OCI-M1 (cell line): Measurements from ENCODE around the gene CAMP.
"Not testable (repeated sequence)": the region's sequence is repeated elsewhere in the genome, so short reads cannot be mapped to it uniquely, and the experiment has no call there.

ENCODE experiments used
- DNase-seq: peaks from one replicate; lab custom pipeline; 2025; lab: John Stamatoyannopoulos, UW

CAMP gene

GRCh38 chr3:48222616-48223513 is at the start of gene CAMP:
CAMP (plus strand) TSS chr3:48223495; CDS start chr3:48223512, 17 bp downstream.
- DNase-seq: peak; percentile 96

GRCh38 chr3:48178072-48178471 is 45.2 kb upstream of the CAMP start:
- no peak for DNase-seq

- no peak for DNase-seq
These were observed 43.3 kb upstream of the CAMP start for GRCh38 chr3:48180021-48180420.

- DNase-seq: no peak
These were observed 42.6 kb upstream of the CAMP start for GRCh38 chr3:48180531-48181253.

DNA sequence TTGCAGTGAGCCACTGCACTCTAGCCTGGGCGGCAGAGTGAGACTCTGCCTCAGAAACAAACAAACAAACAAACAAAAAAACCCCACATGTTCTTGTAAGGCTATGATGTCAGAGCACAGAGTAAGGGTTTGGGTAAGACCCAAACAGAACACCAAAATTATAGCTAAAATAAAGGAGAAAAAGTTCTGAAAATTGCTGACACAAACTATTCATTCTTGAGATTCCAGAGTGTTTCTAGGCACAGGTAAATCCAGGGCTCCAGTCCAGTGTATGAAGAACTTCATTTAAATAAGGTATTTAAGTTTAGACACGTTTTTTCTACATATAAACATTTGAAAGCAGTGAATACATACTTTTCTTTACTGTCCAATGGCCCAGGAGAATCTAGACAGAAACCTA is 39.0 kb upstream of the CAMP start:
- DNase-seq: no peak

- DNase-seq: no peak
These were observed 38.2 kb upstream of the CAMP start for GRCh38 chr3:48185129-48185528.

GRCh38 chr3:48186631-48187300 is 36.5 kb upstream of the CAMP start:
- peak; percentile 35 for DNase-seq

DNA sequence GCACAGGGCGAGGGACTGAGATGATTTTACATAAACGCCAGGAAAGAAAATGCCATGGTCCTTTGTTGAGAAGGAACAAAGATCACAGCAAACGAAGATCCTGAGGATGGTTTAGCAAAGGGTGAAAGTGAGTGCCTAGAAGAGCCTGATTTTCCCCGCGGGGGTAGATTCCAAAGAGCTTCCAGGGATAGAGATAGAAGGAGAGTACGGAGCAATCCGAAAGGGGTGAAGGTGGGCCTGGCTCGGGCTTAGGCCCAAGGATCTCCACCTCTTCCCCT is 36.1 kb upstream of the CAMP start:
- no peak for DNase-seq

GRCh38 chr3:48187579-48188265 is 35.6 kb upstream of the CAMP start:
- DNase-seq: peak; percentile 89

DNA sequence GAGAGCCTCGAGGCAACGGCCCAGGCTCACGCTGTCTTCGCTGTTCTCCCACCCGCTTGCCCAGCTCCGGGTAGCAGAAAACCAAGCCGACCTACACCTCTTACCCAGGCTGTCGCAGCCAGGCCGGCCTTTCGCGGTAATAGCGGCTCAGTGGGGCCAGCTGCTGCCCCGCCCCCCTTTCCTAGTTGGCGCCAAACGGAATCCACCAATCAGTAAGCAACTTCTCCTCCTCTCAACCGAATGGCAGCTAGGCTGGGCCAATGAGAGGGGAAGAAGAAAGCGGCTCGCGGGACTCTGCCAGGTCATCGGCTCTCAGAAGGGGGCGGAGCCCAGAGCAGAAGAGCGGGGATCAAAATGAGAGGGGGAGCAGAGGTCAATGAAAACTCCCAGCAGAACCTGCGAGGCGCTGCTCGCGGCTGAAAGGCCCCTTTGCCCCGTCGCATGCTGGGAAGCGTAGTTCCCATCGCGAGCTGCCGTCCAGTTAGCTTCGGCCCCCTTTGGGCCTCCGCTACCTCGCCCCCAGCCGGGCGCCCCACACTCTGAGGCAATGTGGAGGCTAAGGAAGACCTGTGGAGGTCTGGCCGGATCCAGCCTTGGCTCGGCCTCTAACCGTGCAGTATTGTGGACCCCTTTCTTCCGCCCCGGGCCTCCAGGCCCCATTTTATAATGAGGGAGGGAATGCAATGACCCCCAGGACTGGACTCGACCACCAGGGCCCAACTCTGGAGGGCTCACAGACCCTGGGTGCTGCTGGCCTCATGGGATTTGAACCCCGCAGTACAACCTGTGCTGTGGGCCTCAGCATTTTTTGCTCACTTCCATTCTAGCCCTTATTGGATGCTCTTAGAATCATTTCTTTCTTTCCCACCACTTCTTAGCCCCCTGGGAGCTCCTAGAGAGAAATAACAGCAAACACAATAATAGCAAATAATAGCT is 34.8 kb upstream of the CAMP start, which contains the start of gene CDC25A:
Gene CDC25A (minus strand): TSS at position 152 of the 936 bp plus-strand sequence. CDS start 470 bp downstream, outside the sequence.
- DNase-seq: peak; percentile 99

DNA sequence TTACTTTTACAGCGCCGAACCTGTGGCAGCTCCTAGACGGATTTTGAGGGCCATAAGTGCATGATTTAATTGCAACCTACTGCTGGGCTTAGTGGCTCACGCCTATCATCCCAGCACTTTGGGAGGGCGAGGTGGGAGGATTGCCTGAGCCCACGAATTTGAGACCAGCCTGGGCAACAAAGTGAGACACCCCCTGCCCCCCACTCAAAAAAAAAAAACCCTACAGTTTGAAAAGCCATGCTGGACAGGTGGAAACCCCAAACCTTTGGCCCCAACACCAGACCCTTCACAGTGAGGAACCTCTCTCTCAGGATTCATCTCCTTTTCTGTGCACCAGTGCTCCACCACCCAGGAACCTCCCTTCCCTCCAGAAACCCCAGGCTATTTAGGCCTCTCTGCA is 34.0 kb upstream of the CAMP start:
- no peak for DNase-seq

DNA sequence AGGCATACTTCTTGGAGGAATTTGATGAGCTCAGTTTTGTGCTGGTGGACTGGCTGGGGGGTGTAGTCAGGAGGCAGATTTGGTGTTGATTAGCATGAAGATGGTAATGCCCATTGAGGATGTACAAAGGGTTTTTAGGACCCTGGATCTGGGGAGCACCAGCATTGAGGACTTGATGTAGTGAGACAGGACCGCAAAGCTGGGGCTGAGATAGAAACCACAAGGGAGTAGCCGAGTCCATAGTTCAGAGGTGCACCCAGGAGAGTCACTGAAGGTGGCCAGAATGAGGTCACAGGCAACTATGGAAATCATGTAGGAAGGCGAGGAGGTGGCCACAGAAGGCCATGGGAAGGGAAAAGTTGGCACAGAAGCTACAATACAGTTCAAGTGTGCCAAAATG is 32.4 kb upstream of the CAMP start:
- DNase-seq: no peak

- peak; percentile 77 for DNase-seq
These were observed 28.7 kb upstream of the CAMP start for GRCh38 chr3:48194446-48195071.

- no peak for DNase-seq
These were observed 26.7 kb upstream of the CAMP start for GRCh38 chr3:48196611-48197010.

DNA sequence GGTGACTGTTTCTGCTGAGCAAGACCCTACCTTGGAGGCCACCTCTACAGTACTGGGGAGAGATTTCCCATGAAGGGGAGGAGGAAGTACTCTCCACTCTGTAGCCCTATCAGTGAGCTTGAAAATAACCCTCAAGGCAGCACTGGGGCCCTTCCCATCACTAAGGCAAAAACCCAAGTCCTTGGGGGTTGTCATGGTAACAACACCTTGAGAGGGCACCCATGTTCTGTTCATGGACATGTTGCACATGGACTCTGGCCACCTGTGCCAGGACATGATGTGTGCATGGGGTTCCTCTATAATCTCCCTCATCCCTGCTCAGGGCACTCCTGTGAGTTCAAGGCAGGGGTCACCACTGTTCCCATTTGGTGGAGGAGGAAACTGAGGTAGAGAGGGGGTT is 24.2 kb upstream of the CAMP start:
- no peak for DNase-seq

DNA sequence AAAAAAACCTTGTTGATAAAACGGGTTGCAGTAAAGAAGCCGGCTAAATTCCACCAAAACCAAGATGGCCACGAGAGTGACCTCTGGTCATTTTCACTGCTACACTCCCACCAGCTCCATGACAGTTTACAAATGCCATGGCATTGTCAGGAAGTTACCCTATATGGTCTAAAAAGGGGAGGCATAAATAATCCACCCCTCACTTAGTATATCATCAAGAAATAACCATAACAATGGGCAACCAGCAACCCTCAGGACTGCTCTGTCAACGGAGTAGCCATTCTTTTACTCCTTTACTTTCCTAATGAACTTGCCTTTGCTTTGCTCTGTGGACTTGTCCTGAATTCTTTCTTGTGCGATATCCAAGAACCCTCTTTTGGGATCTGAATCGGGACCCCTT is 20.7 kb upstream of the CAMP start:
- DNase-seq: no peak

- no peak for DNase-seq
These were observed 15.2 kb upstream of the CAMP start for GRCh38 chr3:48208076-48208475.

- DNase-seq: no peak
These were observed 13.8 kb upstream of the CAMP start for GRCh38 chr3:48209445-48209844.

DNA sequence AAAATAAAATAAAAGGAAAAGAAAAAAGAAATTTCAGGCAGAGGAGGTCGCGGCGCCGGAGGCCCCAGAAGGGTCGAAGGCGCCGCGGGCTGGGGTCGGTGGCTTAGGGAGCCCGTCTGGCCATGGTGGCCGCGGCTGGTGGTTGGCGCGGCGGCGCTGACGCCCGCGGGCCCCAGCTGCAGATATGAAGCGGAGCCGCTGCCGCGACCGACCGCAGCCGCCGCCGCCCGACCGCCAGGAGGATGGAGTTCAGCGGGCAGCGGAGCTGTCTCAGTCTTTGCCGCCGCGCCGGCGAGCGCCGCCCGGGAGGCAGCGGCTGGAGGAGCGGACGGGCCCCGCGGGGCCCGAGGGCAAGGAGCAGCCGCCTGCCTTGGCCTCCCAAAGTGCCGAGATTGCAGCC is 12.8 kb upstream of the CAMP start:
- not testable (repeated sequence) for DNase-seq

DNA sequence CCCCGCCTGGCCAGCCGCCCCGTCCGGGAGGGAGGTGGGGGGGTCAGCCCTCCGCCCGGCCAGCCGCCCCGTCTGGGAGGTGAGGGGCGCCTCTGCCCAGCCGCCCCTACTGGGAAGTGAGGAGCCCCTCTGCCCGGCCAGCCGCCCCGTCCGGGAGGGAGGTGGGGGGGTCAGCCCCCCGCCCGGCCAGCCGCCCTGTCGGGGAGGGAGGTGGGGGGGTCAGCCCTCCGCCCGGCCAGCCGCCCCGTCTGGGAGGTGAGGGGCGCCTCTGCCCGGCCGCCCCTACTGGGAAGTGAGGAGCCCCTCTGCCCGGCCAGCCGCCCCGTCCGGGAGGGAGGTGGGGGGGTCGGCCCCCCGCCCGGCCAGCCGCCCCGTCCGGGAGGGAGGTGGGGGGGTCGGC is 11.5 kb upstream of the CAMP start:
- DNase-seq: not testable (repeated sequence)

DNA sequence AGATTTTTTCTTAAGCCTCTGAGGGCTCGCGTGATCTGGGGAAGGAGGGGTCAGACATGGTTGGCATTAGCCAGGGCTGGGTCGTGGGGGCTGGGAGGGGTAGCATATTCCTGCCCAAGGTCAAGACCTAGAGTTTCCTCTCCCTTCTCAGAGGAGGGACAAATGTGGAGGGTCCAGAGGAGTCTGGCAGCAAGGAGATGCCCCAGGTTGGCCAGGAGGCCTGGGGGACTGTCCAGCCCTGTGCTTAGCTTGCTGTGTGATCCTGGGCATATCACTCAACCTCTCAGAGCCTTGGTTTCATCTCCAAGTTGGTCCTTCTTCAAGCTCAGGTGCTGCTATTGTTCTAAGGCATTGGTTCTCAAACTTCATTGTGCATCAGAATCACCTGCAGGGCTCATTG is 9.1 kb upstream of the CAMP start:
- no peak for DNase-seq
